ENCODE data around the gene DRD3.

The DRD3 gene

GRCh38 chr3:114139836-114140235 is 39.0 kb downstream of the DRD3 start:
- Histone ChIP-seq H3K4me3 (ENCODE audit: low read length) (no peak overlapping the region), H3K4me2 (ENCODE audit: low read length) (no peak overlapping the region), H3F3A (ENCODE audit: control insufficient read depth, insufficient read depth) (no peaks in the 10 kb centered on the region), H3K36me3 (ENCODE audit: control insufficient read depth, low read length) (no peaks in the 10 kb centered on the region), H3K79me2 (ENCODE audit: control insufficient read depth, low read length) (no peaks in the 10 kb centered on the region), H3K9me2 (replicated peaks; ENCODE audit: control insufficient read depth, low read length) (no peaks in the 10 kb centered on the region), H3K27me3 (ENCODE audit: control insufficient read depth, low read length) (no peaks in the 10 kb centered on the region), H4K20me1 (ENCODE audit: control insufficient read depth, insufficient read depth, low read depth, low read length) (no peaks in the 10 kb centered on the region), H3K4me1 (ENCODE audit: control insufficient read depth, low read length) (no peaks in the 10 kb centered on the region), H3K9me3 (ENCODE audit: control insufficient read depth, insufficient read depth, low read length) (no peaks in the 10 kb centered on the region), H3K27ac (ENCODE audit: low read depth, low read length) (no peak overlapping the region)
- TF ChIP-seq CTCF (IDR thresholded peaks at IDR 0.05; ENCODE audit: low read depth, low read length, poor library complexity, severe bottlenecking) = no peak
- no peak for TF ChIP-seq EZH2phosphoT487 (IDR thresholded peaks at IDR 0.05; ENCODE audit: borderline replicate concordance, low read length)

- H3K79me2 ChIP-seq (ENCODE audit: control insufficient read depth, low read length) = no peaks in the 10 kb centered on the region
- no peaks in the 10 kb centered on the region for H3K9me2 ChIP-seq (replicated peaks; ENCODE audit: control insufficient read depth, low read length)
- no peak overlapping the region for H3K4me3 ChIP-seq (ENCODE audit: low read length)
- no peak for TF ChIP-seq EZH2phosphoT487 (IDR thresholded peaks at IDR 0.05; ENCODE audit: borderline replicate concordance, low read length)
- no peaks in the 10 kb centered on the region for H3K4me1 ChIP-seq (ENCODE audit: control insufficient read depth, low read length)
- no peaks in the 10 kb centered on the region for H3K36me3 ChIP-seq (ENCODE audit: control insufficient read depth, low read length)
- H3K27ac ChIP-seq (ENCODE audit: low read depth, low read length) = no peak overlapping the region
- no peaks in the 10 kb centered on the region for H4K20me1 ChIP-seq (ENCODE audit: control insufficient read depth, insufficient read depth, low read depth, low read length)
- H3K4me2 ChIP-seq (ENCODE audit: low read length) = no peak overlapping the region
- no peaks in the 10 kb centered on the region for H3K27me3 ChIP-seq (ENCODE audit: control insufficient read depth, low read length)
- no peaks in the 10 kb centered on the region for H3F3A ChIP-seq (ENCODE audit: control insufficient read depth, insufficient read depth)
- no peaks in the 10 kb centered on the region for H3K9me3 ChIP-seq (ENCODE audit: control insufficient read depth, insufficient read depth, low read length)
These were observed 44.9 kb downstream of the DRD3 start for GRCh38 chr3:114133947-114134346.

- H3F3A ChIP-seq (ENCODE audit: control insufficient read depth, insufficient read depth) = no peaks in the 10 kb centered on the region
- H3K36me3 ChIP-seq (ENCODE audit: control insufficient read depth, low read length) = no peaks in the 10 kb centered on the region
These were observed 46.4 kb downstream of the DRD3 start for GRCh38 chr3:114132500-114132899.

GRCh38 chr3:114128826-114129225 is 50.0 kb downstream of the DRD3 start:
- H3K4me3 ChIP-seq (ENCODE audit: low read length) = no peak overlapping the region
- H4K20me1 ChIP-seq (ENCODE audit: control insufficient read depth, insufficient read depth, low read depth, low read length) = no peaks in the 10 kb centered on the region
- no peak overlapping the region for H3K4me2 ChIP-seq (ENCODE audit: low read length)
- no peaks in the 10 kb centered on the region for H3K36me3 ChIP-seq (ENCODE audit: control insufficient read depth, low read length)
- no peaks in the 10 kb centered on the region for H3F3A ChIP-seq (ENCODE audit: control insufficient read depth, insufficient read depth)
- no peaks in the 10 kb centered on the region for H3K4me1 ChIP-seq (ENCODE audit: control insufficient read depth, low read length)
- H3K27ac ChIP-seq (ENCODE audit: low read depth, low read length) = no peak overlapping the region
- H3K9me3 ChIP-seq (ENCODE audit: control insufficient read depth, insufficient read depth, low read length) = no peaks in the 10 kb centered on the region
- no peak for TF ChIP-seq CTCF (IDR thresholded peaks at IDR 0.05; ENCODE audit: low read depth, low read length, poor library complexity, severe bottlenecking)
- TF ChIP-seq EZH2phosphoT487 (IDR thresholded peaks at IDR 0.05; ENCODE audit: borderline replicate concordance, low read length) = no peak
- no peaks in the 10 kb centered on the region for H3K79me2 ChIP-seq (ENCODE audit: control insufficient read depth, low read length)
- no peaks in the 10 kb centered on the region for H3K9me2 ChIP-seq (replicated peaks; ENCODE audit: control insufficient read depth, low read length)
- H3K27me3 ChIP-seq (ENCODE audit: control insufficient read depth, low read length) = no peaks in the 10 kb centered on the region

More at GRCh38 chr3:114132500-114132899, 46.4 kb downstream of the DRD3 start:
- Histone ChIP-seq H4K20me1 (ENCODE audit: control insufficient read depth, insufficient read depth, low read depth, low read length) (no peaks in the 10 kb centered on the region), H3K9me2 (replicated peaks; ENCODE audit: control insufficient read depth, low read length) (no peaks in the 10 kb centered on the region), H3K79me2 (ENCODE audit: control insufficient read depth, low read length) (no peaks in the 10 kb centered on the region), H3K9me3 (ENCODE audit: control insufficient read depth, insufficient read depth, low read length) (no peaks in the 10 kb centered on the region), H3K4me2 (ENCODE audit: low read length) (no peak overlapping the region), H3K4me3 (ENCODE audit: low read length) (no peak overlapping the region), H3K4me1 (ENCODE audit: control insufficient read depth, low read length) (no peaks in the 10 kb centered on the region), H3K27ac (ENCODE audit: low read depth, low read length) (no peak overlapping the region), H3K27me3 (ENCODE audit: control insufficient read depth, low read length) (no peaks in the 10 kb centered on the region)
- TF ChIP-seq CTCF (IDR thresholded peaks at IDR 0.05; ENCODE audit: low read depth, low read length, poor library complexity, severe bottlenecking) (no peak), EZH2phosphoT487 (IDR thresholded peaks at IDR 0.05; ENCODE audit: borderline replicate concordance, low read length) (no peak)

All from DOHH2 (cell line).